ENCODE measurements around the gene PDZRN3. TPM values are rescaled to one million over a fixed set of nuclear protein-coding genes. Genes with fewer than 3 reads are reported as not detected.
A peak's percentile ranks its signal among the peaks of the same experiment; 100 is the strongest.

The PDZRN3 gene
- total RNA-seq, 6 donors from 2014 or later: 7.0 to 50.3 (median 18.4) TPM

DNA sequence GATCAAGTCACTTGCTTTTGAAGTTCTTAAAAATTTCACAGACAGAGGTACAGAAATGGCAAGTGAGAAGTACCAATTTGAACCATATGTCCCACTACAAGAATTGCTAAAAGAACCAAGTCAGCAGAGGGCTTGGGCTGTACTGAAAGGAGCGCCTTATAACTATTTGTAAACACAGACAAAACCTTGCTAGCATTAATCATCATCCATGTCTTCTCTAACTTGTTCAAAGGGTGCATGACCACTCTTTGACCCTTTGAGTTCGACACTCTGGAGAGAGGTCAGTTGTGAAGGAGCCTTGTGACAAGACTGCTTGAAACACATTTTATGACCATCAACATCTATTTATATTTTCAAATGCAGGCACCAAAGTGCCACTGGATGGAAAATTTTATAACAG lies 191.7 kb downstream of the PDZRN3 start:
- Histone ChIP-seq H3K4me3 (no peak overlapping the region), H3K27ac (no peak overlapping the region), H3K9me3 (no peaks in the 10 kb centered on the region), H3K36me3 (no peaks in the 10 kb centered on the region), H3K4me1 (peaks cover 0 to 10% (median 0%) of the 10 kb centered on the region in 4 donors), H3K27me3 (no peaks in the 10 kb centered on the region)
- WGBS, 2 donors: 39 to 47% methylated on average over 2 of the region's 2 CpGs
- TF ChIP-seq POLR2A (IDR thresholded peaks at IDR 0.05): no peak
- no peak for TF ChIP-seq POLR2AphosphoS5 (IDR thresholded peaks at IDR 0.05)
- no peak for TF ChIP-seq EP300 (IDR thresholded peaks at IDR 0.05)
- TF ChIP-seq, protein P1, sequence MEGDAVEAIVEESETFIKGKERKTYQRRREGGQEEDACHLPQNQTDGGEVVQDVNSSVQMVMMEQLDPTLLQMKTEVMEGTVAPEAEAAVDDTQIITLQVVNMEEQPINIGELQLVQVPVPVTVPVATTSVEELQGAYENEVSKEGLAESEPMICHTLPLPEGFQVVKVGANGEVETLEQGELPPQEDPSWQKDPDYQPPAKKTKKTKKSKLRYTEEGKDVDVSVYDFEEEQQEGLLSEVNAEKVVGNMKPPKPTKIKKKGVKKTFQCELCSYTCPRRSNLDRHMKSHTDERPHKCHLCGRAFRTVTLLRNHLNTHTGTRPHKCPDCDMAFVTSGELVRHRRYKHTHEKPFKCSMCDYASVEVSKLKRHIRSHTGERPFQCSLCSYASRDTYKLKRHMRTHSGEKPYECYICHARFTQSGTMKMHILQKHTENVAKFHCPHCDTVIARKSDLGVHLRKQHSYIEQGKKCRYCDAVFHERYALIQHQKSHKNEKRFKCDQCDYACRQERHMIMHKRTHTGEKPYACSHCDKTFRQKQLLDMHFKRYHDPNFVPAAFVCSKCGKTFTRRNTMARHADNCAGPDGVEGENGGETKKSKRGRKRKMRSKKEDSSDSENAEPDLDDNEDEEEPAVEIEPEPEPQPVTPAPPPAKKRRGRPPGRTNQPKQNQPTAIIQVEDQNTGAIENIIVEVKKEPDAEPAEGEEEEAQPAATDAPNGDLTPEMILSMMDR (IDR thresholded peaks at IDR 0.05): no peak
- ATAC-seq (ENCODE audit: low FRiP score in 2 of 2) (no peak), DNase-seq (no peak)

DNA sequence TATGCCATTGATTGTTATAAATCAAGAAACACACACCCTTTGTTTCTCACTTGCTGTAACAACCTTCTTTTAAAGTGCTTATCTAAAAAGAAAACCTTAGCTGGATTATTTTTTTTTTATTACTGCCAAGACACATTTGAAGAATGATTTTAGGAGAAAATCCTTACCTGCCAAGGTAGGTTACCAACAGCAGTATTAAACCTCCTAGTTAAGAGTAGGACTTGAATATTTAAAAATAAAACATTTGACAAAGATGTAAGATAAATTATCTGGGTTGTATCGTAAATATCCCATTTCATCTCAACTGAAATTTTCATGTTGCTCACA lies 192.1 kb downstream of the PDZRN3 start:
- no peaks in the 10 kb centered on the region for H3K9me3 ChIP-seq
- peaks cover 0 to 10% (median 0%) of the 10 kb centered on the region in 4 donors for H3K4me1 ChIP-seq
- no peak overlapping the region for H3K4me3 ChIP-seq
- no peak overlapping the region for H3K27ac ChIP-seq
- TF ChIP-seq POLR2A (IDR thresholded peaks at IDR 0.05) (no peak), POLR2AphosphoS5 (IDR thresholded peaks at IDR 0.05) (no peak), EP300 (IDR thresholded peaks at IDR 0.05) (no peak)
- TF ChIP-seq, protein P1 (IDR thresholded peaks at IDR 0.05): no peak
- DNase-seq (no peak), ATAC-seq (ENCODE audit: low FRiP score in 2 of 2) (no peak)
- H3K36me3 ChIP-seq: no peaks in the 10 kb centered on the region
- 66 to 68% methylated on average over 1 of the region's 1 CpG for WGBS, 2 donors
- H3K27me3 ChIP-seq: no peaks in the 10 kb centered on the region

DNA sequence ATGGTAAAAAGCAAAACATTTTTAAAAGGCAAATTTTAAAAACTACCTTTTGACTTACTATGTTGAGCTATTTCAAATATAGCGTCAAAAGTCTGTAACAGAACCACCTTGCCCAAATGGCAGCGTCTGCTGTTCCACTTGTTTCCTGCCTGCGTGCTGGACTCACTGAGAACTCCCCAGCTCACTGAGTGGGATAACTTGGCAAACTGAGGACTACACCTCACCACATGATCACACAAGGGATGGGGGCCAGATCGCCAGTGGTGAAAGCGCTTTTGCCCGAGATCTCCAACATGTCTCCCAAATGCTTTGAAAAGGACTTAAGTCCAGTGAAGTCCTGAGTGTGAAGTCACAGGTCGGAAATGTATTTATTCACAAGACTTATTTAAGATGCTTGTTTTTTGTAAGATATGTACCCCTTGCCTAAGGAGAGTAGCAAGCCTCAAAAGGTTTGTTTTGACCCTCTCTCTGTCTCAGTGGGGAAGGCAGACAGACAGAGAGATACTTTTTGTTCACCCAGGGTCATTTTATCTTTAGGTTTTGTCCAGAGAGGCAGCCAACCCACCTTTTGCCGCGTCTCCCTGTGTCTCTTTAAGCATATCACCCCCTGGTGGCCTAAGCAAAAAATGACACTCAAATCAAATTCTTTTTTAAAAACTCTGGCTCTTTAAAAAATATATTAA lies 192.6 kb downstream of the PDZRN3 start:
- 48 to 54% methylated on average over 9 of the region's 9 CpGs for WGBS, 2 donors
- DNase-seq (no peak), ATAC-seq (ENCODE audit: low FRiP score in 2 of 2) (peak in 1 of 2 donors; percentile 40)
- no peak for TF ChIP-seq POLR2AphosphoS5 (IDR thresholded peaks at IDR 0.05)
- TF ChIP-seq, protein P1 (IDR thresholded peaks at IDR 0.05): peak in 4 of 6 experiments; percentile 27 to 43 (median 40)
- H3K4me3 ChIP-seq: no peak overlapping the region
- H3K27me3 ChIP-seq: no peaks in the 10 kb centered on the region
- peaks cover 0 to 10% (median 0%) of the 10 kb centered on the region in 4 donors for H3K4me1 ChIP-seq
- H3K9me3 ChIP-seq: no peaks in the 10 kb centered on the region
- H3K36me3 ChIP-seq: no peaks in the 10 kb centered on the region
- H3K27ac ChIP-seq: no peak overlapping the region

DNA sequence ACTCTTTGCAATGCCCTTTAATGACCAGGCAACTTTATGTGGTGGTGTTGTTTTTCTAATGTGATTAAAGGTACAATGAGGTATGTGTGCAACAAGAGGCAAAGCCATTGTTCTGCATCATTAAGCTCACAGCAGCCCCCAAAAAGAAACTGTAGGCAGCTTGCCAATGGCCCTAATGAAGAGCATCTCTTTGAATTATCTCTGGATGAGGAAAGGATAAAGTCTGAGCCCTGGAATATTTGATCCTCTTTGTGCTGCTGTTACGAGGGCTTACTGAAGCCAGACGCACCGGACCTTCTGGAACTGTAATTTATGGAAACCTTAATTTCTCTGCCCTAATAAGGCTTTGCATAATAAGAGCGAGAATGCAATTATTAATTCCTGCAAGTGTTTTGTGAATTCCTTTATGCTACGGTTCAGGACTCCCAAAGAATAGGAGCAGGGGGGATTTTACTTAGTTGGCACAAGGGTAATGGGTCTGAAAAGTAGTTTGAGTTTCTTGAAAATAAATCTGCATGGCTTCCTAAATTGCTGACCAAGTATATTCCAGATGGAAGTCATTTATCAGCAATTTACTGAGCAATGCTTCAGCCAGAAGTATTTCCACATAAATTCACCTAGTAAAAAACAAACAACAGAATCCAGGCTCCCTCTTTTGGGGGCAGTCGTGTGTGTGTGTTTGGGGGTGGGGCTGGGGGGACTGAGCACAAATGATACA lies 193.4 kb downstream of the PDZRN3 start:
- WGBS, 2 donors: 66 to 67% methylated on average over 6 of the region's 6 CpGs

More for the DNA sequence above, 193.4 kb downstream of the PDZRN3 start:
- Histone ChIP-seq H3K4me1 (peaks cover 0 to 10% (median 0%) of the 10 kb centered on the region in 4 donors), H3K36me3 (no peaks in the 10 kb centered on the region), H3K27ac (no peak overlapping the region), H3K9me3 (no peaks in the 10 kb centered on the region), H3K27me3 (no peaks in the 10 kb centered on the region), H3K4me3 (no peak overlapping the region)
- ATAC-seq (ENCODE audit: low FRiP score in 2 of 2): no peak
- DNase-seq: no peak
- TF ChIP-seq POLR2A (IDR thresholded peaks at IDR 0.05) (no peak), POLR2AphosphoS5 (IDR thresholded peaks at IDR 0.05) (no peak), EP300 (IDR thresholded peaks at IDR 0.05) (no peak)
- TF ChIP-seq, protein P1 (IDR thresholded peaks at IDR 0.05): no peak
